ENCODE results near the gene LRMDA.

GRCh38 chr10:76213876-76214275 lies 782.5 kb downstream of the LRMDA start:
- TF ChIP-seq CTCF (IDR thresholded peaks at IDR 0.05) = no peak
- no peak for TF ChIP-seq EP300 (IDR thresholded peaks at IDR 0.05)
- no peak for TF ChIP-seq POLR2A (IDR thresholded peaks at IDR 0.05)

Measured in tibial nerve (tissue), 4 donors.